Daoy (cell line): ENCODE measurements around the gene IGF2R. TPM values are rescaled to one million over a fixed set of nuclear protein-coding genes. Genes with fewer than 3 reads are reported as not detected.
A peak's percentile ranks its signal among the peaks of the same experiment; 100 is the strongest.
"Not testable (repeated sequence)": the region's sequence is repeated elsewhere in the genome, so short reads cannot be mapped to it uniquely, and the experiment has no call there.

Experiments used
- DNase-seq: peaks from one replicate; pipeline ENCODE4 v3.0.0-alpha.2; 2015; ENCODE audit warnings: low read depth
- total RNA-seq: library from RNA; depleted of rRNA; stranded (reverse); fragments of >200 nt; shearing (Covaris generic); gene quantifications from 2 replicates; pipeline ENCODE4 v1.2.3, GENCODE V29; 2014; rRNA removed

The IGF2R gene
- total RNA-seq, 1 experiment from 2014 or later = 41.1 TPM

GRCh38 chr6:160137130-160137988, 168.5 kb downstream of the IGF2R start:
- DNase-seq = no peak

GRCh38 chr6:160137989-160138835, 169.3 kb downstream of the IGF2R start:
- peak; percentile 67 for DNase-seq

GRCh38 chr6:160138839-160139419, 170.0 kb downstream of the IGF2R start:
- DNase-seq = no peak

GRCh38 chr6:160139420-160139851, 170.6 kb downstream of the IGF2R start:
- peak; percentile 89 for DNase-seq

GRCh38 chr6:160140493-160140892, 171.6 kb downstream of the IGF2R start:
- not testable (repeated sequence) for DNase-seq

- peak; percentile 60 for DNase-seq
Observed at GRCh38 chr6:160141001-160141726, 172.3 kb downstream of the IGF2R start.

- DNase-seq = no peak
Observed at GRCh38 chr6:160142115-160142715, 173.3 kb downstream of the IGF2R start.

- no peak for DNase-seq
Observed at GRCh38 chr6:160146454-160147145, 177.7 kb downstream of the IGF2R start.

GRCh38 chr6:160147146-160147536, 178.3 kb downstream of the IGF2R start:
- DNase-seq = no peak

- DNase-seq = no peak
Observed at GRCh38 chr6:160154471-160154870, 185.6 kb downstream of the IGF2R start.

- DNase-seq = no peak
Observed at GRCh38 chr6:160156842-160157241, 188.0 kb downstream of the IGF2R start.

- no peak for DNase-seq
Observed at GRCh38 chr6:160160450-160160849, 191.6 kb downstream of the IGF2R start.

Other genes starting within 250 kb of the IGF2R start
- 153 and 169 TPM in 2 replicates for gene WTAP, start 241.6 kb upstream of the IGF2R start, total RNA-seq
- 95.4 and 110 TPM in 2 replicates for gene ACAT2, start 207.0 kb upstream of the IGF2R start, total RNA-seq
- 741 and 813 TPM in 2 replicates for gene TCP1, start 179.5 kb upstream of the IGF2R start, total RNA-seq
- 223 and 254 TPM in 2 replicates for gene MRPL18, start 178.6 kb upstream of the IGF2R start, total RNA-seq
- 0.06 TPM in 1 of 2 replicates, not detected in the other for gene PNLDC1, start 168.8 kb upstream of the IGF2R start, total RNA-seq
- gene MAS1, start 78.1 kb upstream of the IGF2R start, total RNA-seq = not detected in 2 replicates
- 0.23 and 2.8 TPM in 2 replicates for gene SLC22A1, start 152.7 kb downstream of the IGF2R start, total RNA-seq